Left lobe of liver (tissue), 2 donors: Measurements from ENCODE around the gene NDUFB10. TPM values are rescaled to one million over a fixed set of nuclear protein-coding genes. Genes with fewer than 3 reads are reported as not detected.

ENCODE experiments used
- ATAC-seq: fragments of 200-7000 bp; cut with Tn5 transposase; one replicate; pipeline ENCODE4 v1.9.1; 2020; ENCODE audit warnings: mild to moderate bottlenecking, moderate library complexity
- DNase-seq: peaks from one replicate; pipeline ENCODE4 v3.0.0-alpha.2; 2020; ENCODE audit warnings: low spot score
- total RNA-seq: library from RNA; stranded (reverse); gene quantifications from one replicate; pipeline ENCODE4 v1.2.1, GENCODE V29; 2021
- donor health status: DM: no; HTN: no; CAD: no; lungs with moderate emphysema.
- donor health status: DM: no; HTN: yes; CAD: no.

Gene NDUFB10
- total RNA-seq, 1 donor from 2014 or later: 88.6 TPM

DNA sequence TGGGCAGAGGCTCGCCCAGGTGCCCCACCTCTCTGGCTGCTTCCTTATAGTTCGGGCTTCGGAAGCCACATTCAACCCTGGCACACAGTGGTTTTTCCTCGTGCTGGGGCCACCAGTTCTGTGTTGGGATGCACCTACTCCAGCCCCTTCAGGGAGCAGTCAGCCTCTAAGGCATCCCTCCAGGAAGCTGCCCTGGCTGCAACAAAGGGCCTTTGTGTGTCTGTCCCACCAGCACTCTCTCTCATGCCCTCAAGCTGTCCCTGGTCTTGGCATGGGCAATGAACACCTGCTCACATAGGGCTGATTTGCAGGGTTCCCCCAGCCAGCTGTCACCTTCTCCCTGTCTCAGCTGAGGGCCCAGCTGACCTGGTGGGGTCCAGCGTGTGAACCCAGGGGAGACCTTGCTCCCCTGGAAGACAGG is 22.7 kb downstream of the NDUFB10 start:
- DNase-seq (no peak), ATAC-seq (no peak)

DNA sequence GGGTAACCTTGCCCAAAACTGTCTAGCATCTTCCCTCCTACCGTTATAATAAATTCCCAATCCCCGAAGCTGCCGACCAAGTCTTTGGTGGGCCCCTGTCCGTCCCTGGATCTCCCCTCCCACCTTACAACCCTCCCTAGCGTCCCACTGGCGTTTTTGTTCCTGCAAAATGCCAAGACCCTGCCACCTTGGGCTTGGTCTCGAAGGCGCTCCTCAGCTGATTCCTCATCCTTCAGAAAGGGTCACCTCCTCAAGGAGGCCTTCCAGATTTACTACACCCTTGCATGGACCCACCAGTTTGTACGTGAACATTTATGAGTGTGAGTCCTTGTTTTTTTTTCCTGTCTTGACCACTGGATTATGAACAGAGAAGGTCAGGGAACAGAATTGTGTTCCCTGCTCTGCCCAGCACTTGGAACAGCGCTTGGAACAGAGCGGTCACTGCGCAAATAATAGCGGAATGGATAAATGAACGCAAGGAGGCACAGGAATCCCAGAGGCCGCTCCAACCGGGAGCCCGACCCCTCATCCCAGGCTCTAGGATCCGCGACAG is 23.7 kb downstream of the NDUFB10 start:
- ATAC-seq (no peak), DNase-seq (no peak)

DNA sequence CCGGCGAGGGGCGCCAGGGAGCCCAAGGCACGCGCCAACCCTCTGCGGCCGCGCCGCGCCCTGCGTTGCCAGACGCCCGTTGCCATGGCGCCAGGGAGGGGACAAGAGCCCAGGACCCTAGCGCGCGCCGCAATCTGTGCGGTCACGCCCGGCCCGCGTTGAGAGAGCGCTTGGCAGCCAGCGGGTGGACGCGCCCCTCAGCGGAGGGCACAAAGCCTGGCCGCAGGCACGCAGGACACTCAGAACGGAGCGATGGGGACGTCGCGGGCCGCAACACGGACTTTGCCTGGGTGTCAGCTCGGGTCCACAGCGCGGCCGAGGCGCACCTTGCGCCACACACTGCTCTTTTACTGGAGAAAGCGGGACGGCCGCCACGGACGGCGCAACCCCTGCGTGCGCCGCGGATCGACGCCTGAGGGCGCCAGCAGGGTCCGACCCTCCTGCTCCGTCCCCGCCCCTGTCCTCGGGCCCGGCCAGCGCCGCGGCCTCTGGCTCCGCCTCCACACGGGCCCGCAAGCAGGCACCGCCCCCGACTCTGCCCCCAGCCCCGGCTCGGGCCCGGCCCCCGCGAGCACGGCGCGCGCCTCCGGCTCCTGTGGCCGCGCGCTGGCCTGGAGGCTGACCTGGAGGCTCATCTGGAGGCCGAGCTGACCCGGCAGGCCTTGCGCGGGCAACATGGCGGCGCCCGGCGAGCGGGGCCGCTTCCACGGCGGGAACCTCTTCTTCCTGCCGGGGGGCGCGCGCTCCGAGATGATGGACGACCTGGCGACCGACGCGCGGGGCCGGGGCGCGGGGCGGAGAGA is 24.4 kb downstream of the NDUFB10 start, which contains the start of gene GFER:
GFER (plus strand) TSS at position 650 of the 803 bp plus-strand sequence; CDS start at position 676, 26 bp downstream.
- DNase-seq (peak; percentile 94), ATAC-seq (peak; percentile 89)

DNA sequence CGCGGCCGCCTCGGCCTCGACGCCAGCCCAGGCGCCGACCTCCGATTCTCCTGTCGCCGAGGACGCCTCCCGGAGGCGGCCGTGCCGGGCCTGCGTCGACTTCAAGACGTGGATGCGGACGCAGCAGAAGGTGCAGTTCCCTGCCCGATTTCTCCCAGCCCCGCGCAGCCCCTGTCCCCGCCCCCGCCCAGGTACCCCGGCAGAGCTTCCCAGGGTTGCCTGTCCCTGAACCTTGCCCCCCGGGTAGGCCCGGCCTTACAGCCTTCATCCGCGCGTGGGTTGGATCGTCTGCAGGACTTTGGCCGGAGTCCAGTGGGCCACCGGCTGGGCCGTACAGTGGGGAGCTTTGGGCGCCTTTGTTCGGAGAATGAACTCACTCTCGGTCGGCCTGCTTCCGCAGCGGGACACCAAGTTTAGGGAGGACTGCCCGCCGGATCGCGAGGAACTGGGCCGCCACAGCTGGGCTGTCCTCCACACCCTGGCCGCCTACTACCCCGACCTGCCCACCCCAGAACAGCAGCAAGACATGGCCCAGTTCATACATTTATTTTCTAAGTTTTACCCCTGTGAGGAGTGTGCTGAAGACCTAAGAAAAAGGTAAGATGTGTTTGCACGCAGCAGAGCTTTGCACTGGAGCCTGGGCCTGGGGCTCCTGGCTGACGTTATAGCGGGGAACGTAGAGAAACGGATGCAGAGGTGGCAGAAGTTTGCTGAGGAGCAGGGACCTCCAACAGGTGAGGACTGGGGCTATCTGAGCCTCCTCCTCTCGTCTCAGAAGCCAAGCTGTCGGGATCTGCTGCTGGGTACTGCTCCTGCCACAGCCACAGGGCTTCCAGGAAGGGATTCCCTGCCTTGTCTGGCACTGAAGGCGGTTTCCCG is 25.2 kb downstream of the NDUFB10 start:
- DNase-seq (peak; percentile 82), ATAC-seq (peak; percentile 42)

DNA sequence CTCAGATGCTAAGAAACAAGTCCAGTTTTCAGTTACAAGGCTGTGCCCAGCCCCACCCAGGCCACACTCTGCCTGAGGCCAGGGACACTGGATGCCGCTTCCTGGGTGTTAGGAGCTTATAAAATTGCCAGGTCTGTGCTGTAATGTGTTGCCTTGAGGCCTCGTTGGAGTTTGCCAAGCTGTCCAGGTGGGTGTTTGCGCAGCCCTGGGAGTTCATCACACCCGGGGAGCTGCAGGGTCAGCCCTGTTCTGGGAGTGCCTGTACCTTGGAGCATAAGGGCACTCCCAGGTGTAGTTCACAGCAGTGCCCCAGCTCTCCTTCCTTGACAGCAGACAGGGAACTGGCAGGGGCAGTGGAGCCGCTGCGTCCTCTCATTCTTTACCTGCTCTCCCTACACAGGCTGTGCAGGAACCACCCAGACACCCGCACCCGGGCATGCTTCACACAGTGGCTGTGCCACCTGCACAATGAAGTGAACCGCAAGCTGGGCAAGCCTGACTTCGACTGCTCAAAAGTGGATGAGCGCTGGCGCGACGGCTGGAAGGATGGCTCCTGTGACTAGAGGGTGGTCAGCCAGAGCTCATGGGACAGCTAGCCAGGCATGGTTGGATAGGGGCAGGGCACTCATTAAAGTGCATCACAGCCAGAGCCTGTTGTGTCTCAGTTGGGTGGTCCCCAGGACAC is 26.3 kb downstream of the NDUFB10 start:
- DNase-seq (no peak), ATAC-seq (no peak)

DNA sequence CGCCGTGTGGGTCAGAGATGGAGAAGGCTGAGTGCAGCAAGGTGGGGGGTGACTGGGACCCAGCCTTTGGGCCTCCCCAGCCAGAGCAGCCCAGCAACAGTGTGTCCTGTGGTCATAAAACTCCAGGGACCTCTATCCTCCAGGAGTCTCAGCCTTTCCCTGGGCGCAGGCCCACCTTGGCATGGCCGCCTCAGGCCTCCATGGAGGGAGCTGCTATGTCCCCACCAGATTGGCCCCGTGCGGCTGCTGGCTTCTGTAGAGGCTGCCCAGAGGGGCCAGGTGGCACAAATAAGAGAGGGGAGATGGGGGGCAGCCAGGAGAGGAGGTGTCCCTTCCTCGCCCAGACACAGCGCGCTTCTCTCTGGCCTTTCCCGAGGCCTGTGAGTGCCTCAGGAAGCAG is 27.9 kb downstream of the NDUFB10 start:
- DNase-seq (no peak), ATAC-seq (no peak)

DNA sequence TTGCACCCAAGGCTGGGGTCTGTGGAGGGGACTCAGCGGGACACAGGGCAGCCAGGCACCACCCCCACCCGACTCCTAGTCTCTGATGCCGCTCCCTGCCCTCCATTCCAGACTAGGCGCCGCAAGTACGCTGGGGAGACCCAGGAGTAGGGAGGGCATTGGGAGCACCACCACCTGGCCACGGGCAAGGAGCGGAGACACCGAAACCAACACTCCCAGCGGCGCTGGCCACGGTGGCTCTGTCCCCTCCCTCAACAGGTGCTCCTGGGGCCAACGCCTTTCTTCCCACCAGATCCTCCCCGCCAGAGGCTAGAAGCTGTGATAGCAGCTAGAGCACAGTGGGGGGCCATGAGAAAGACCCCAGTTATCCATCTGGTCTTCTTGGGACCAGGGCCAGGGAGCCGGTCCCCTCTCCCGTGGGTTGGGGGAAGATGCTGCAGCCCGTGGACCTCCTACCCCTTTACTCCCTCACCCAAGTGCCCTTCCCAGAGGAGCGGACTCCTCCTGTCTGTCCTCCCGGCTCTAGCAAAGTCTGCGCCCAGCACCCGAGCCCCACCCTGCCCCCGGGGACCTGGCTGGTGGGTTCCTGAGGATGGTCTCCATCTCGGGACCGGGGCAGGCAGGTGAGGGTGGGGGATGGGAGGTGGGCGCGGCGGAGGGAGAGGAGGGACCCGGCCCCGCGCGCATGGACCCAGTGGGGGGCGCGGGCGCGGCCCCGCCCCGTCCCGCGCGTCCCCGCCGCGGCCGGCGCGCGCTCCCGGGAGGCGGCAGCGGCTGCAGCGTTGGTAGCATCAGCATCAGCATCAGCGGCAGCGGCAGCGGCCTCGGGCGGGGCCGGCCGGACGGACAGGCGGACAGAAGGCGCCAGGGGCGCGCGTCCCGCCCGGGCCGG is 30.1 kb downstream of the NDUFB10 start, which contains the start of gene SYNGR3:
SYNGR3 (plus strand) TSS at position 762 of the 892 bp plus-strand sequence. CDS start 133 bp downstream, outside the sequence.
- DNase-seq (no peak), ATAC-seq (no peak)

DNA sequence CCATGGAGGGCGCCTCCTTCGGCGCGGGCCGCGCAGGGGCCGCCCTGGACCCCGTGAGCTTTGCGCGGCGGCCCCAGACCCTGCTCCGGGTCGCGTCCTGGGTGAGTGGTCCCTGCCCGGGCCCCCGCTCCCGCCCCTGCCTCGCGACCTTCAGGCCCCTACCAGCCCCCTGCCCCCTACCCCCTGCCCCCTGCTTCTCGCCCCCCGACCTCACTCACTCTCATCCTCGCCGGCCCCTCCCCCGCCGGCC is 30.7 kb downstream of the NDUFB10 start:
- DNase-seq (no peak), ATAC-seq (no peak)

DNA sequence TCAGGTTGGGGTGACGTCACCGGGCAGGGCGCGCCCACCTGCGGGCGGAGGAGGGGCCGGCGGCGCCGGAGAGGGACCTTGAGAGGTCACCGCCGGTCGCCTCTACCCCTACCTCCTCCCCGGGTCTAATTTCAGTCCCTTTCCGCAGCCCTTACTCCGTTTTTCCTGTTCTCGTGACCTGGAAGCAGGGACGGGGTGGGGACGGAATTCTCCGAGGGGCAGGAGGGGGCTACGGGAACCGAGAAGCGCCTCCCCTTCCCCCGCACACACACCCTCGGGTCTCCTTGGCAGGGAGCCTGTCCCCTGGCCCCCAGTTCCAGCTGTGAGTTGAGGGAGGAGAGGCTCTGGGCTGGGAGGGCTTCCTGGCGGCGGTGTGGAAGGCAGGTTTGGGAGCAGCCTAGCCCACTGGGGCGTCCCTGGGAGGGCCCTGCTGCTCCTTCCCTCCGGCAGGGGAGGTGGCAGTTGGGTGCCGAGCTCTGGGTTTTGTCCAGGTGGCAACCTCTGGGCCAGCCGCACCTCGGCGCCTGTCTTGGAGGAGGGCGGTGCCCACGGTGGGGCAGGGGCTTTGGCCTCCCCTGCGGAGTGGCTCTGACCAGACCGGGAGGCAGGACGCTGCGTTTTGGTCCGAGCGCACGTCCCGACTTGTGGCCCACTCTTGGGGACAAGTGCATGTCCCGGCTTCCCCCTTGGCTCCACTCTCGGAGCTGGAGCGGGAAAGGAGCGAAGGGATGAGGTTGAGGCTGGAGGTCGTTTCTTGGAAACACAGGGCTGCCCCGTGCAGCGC is 31.2 kb downstream of the NDUFB10 start:
- ATAC-seq (no peak), DNase-seq (no peak)

DNA sequence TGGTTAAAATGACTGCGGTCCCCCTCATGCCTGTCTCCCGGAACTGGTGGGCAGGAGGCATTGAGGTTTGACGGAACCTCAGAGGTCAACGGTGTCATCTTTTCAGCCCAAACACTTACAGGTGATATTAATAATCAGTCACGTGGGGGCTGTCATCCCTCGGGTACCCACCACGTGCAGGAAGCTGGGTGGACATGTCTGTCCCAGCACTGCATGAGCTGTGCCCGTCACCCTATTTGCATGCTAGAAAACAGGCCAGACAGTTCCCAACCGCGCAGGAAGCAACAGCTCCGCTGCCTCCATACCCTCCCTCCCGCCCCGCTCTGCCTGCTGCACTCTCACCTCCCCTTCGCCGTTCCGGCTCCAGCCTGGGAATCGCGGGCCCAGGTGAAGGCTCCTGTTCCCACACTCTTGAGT is 31.8 kb downstream of the NDUFB10 start:
- ATAC-seq (no peak), DNase-seq (no peak)

DNA sequence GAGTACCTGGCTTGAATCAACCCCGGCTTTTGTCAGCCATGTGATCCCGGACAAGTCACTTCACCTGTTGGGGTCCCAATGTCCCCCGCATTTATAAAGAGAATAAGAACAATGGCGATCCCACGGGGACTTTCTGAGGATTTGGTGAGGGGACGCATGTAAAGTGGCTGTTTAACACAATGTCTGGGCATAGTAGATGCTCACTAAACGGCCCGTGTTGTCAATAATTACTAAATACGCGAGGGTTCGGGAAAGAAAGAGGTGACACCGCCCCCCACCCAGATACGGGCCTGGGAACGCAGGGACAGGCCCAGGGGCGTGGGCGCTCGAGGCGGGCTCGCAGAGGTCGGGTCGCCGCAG is 32.2 kb downstream of the NDUFB10 start:
- no peak for ATAC-seq

DNA sequence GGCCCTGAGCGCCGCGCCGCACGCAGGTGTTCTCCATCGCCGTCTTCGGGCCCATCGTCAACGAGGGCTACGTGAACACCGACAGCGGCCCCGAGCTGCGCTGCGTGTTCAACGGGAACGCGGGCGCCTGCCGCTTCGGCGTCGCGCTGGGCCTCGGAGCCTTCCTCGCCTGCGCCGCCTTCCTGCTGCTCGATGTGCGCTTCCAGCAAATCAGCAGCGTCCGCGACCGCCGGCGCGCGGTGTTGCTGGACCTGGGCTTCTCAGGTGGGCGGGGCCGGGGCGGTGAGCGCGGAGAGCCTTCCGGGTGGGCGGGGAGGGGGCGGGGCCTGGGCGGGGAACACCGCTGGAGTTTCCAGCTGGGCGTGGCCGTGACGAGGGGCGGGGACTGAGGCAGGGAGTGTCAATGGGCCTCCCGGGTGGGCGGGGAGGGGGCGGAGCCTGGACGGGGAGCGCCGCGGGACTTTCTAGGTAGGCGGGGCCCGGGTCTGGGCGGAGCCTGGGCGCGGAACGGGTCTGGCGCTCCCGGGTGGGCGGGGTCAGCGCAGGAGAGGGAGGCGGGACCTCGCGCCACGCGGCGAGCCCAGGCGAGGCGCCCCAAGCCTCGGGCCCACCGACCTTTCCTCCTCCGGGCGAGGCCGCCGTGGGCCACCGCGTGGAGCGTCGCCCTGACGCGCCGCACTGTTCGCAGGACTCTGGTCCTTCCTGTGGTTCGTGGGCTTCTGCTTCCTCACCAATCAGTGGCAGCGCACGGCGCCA is 32.8 kb downstream of the NDUFB10 start:
- ATAC-seq (peak; percentile 73), DNase-seq (peak; percentile 86)

More for the DNA sequence above, 32.2 kb downstream of the NDUFB10 start:
- no peak for DNase-seq

DNA sequence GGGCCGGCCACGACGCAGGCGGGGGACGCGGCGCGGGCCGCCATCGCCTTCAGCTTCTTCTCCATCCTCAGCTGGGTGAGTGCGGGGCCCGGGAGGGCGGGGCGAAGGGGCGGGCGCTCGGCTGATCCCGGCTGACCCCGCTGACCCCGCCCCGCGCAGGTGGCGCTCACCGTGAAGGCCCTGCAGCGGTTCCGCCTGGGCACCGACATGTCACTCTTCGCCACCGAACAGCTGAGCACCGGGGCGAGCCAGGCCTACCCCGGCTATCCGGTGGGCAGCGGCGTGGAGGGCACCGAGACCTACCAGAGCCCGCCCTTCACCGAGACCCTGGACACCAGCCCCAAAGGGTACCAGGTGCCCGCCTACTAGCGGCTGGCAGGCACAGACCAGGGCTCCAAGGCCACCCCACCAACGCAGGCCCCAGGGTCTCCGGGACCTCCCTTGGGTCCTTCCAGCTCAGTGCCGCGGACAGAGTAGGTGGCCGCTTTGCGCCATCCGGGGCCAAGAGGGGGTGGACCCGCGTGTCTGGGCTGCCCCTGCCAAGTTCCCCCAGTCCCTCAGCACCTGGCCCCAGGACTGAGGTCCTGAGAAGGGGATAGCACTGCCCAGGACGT is 33.5 kb downstream of the NDUFB10 start:
- DNase-seq: no peak
- ATAC-seq: no peak

DNA sequence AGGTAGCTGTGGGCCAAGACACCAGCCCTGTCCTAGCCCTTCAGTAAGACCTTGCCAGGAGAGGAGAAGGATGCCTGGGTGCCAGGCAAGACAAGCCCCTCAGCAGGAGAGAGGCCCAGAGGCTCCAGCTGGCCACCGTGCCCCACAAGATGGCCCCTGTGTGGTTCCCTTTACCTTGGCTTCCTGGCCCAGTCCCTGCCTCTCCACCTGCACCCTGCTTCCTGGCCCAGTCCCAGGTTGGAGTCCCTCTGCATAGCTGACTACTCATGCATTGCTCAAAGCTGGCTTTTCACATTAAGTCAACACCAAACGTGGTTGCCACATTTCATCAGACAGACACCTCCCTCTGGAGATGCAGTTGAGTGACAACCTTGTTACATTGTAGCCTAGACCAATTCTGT is 34.4 kb downstream of the NDUFB10 start:
- DNase-seq (peak; percentile 75), ATAC-seq (peak; percentile 69)

DNA sequence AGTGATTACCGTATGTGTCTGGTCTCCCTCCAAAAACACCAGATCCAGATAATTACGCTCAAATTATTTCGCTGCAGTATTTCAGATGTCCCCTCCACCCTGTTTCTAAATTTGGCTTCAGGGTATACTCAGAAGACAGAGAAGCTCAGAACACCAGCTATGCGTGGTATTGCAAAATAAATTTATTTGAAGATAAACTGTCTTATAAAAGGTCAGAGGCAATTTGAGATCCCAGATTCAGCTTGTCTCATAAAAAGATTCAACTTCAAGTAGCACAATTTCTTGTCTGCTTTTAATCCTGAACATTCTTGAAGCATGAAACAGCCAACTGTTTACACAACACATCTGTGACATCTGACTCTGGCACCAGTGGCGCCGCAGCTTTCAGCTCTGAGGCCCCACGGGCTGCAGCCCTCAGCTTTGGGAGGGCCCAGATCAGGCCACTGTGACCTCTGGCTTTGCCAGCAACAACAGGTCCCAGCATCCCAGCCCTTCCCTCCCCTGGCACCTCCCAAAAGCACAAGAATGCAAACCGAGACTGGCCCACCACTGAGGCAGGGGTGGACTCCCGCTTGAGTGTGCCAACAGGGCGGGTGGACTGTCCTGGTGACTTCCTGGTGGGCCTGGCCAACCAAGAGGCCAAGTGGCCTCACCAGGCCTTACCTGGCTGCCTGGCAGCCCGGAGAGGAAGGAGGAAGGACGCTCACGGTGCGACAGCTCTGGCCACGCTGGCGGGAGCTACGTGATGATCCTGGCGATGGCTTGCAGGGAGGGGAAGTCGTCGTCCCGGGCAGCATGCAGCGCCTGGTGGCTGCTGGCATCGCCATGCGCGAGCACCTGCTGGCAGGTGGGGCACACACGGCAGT is 38.4 kb downstream of the NDUFB10 start:
- no peak for DNase-seq
- no peak for ATAC-seq

DNA sequence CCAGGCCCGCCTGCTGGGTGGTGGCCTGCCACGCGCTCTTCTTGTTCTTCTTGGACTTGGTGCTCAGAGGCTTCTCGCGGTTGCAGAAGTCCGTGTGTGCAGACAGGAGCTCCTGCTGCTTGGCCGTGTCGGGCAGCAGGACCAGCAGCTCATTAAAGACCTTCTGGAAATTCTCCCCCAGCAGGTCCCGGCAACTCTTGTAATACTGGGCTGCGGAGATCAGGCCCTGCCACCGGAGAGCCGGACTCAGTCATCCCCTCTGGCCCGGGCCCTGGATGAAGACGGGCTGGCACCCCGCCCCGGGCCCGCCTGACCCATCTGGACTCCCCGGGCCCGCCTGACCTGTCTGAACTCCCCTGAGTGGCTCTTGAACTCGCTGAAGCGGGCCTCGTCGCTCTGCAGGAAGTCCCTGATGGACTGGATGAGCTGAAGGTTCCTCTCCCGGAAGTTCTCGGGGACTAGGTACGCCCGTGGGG is 39.1 kb downstream of the NDUFB10 start:
- no peak for ATAC-seq

More for the DNA sequence above, 39.1 kb downstream of the NDUFB10 start:
- DNase-seq: no peak
